MCF 10A (cell line): ENCODE data around the gene MMP19. TPM values are rescaled to one million over a fixed set of nuclear protein-coding genes. Genes with fewer than 3 reads are reported as not detected.

Experiments used
- BruUV-seq: library from RNA; stranded (reverse); fragments of 400-500 nt; replicated peaks from 2 replicates; lab custom pipeline; 2021; lab: Mats Ljungman, UMichigan
- CTCF ChIA-PET: fragments of 300-600 bp; sonication (Branson Sonifier 250); formaldehyde crosslinking; extraction: SDS; loops from one replicate; lab custom pipeline; 2021; ENCODE audit warnings: antibody characterized with exemption, inconsistent platforms; lab: Yijun Ruan, JAX
- POLR2A ChIA-PET: fragments of 300-600, 350-650 bp; sonication (Branson Sonifier 250); formaldehyde crosslinking; extraction: SDS; loops from one replicate; lab custom pipeline; 2020; ENCODE audit warnings: antibody characterized with exemption, inconsistent platforms; lab: Yijun Ruan, JAX
- DNase-seq: peaks from one replicate; pipeline ENCODE4 v3.0.0-alpha.2; 2018; ENCODE audit not compliant: unreplicated experiment
- H3K27ac Mint-ChIP-seq: one replicate; pipeline ENCODE4 v1.8.0; 2022; ENCODE audit warnings: mild to moderate bottlenecking, low read depth, mixed read lengths; ENCODE audit not compliant: unreplicated experiment
- H3K27me3 Mint-ChIP-seq: one replicate; pipeline ENCODE4 v1.8.0; 2022; ENCODE audit warnings: mixed read lengths; ENCODE audit not compliant: insufficient read depth, unreplicated experiment
- H3K36me3 Mint-ChIP-seq: one replicate; pipeline ENCODE4 v1.8.0; 2022; ENCODE audit warnings: mild to moderate bottlenecking, moderate library complexity, mixed read lengths; ENCODE audit not compliant: insufficient read depth, unreplicated experiment
- H3K4me1 Mint-ChIP-seq: one replicate; pipeline ENCODE4 v1.8.0; 2022; ENCODE audit warnings: mixed read lengths; ENCODE audit not compliant: insufficient read depth, unreplicated experiment
- H3K4me3 Mint-ChIP-seq: one replicate; pipeline ENCODE4 v1.8.0; 2022; ENCODE audit warnings: mild to moderate bottlenecking, moderate library complexity, mixed read lengths; ENCODE audit not compliant: unreplicated experiment
- H3K9me3 Mint-ChIP-seq: one replicate; pipeline ENCODE4 v1.8.0; 2022; ENCODE audit warnings: mixed read lengths; ENCODE audit not compliant: unreplicated experiment
- intact Hi-C: fragments of 100-400 bp; cut with micrococcal nuclease; formaldehyde crosslinking; loops from 2 replicates; pipeline ENCODE4 v1.14.1; 2022
- total RNA-seq: library from RNA; stranded (reverse); gene quantifications from 2 replicates; pipeline ENCODE4 v1.2.3, GENCODE V29; 2022
- TF ChIP-seq, protein P1 (sequence below): fragments of 200-600 bp; IDR thresholded peaks from one replicate; pipeline ENCODE4 v1.8.0; 2022; ENCODE audit warnings: antibody characterized with exemption, mild to moderate bottlenecking; ENCODE audit not compliant: unreplicated experiment

MMP19 gene
- total RNA-seq, 1 experiment from 2014 or later = 3.7 TPM

DNA sequence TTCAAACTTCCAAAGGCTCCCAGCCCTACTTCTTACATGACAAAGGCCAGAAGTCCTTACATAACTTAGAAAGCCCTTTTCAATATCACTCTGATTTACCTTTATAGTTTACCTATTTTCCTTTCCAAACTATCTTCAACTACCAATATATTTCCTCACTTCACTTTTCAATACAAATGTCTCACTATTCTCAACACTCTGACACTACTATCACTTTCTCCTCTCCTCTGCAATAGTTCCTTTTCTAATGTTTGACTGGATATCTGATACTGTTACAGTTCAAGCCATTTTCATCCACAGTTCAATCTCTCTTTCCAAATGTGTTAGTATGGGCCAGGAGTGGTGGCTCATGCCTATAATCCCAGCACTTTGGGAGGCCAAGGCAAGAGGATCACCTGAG is 28.5 kb downstream of the MMP19 start:
- Mint-ChIP-seq H3K27ac (no peak overlapping the region), H3K9me3 (no peaks in the 10 kb centered on the region), H3K27me3 (no peaks in the 10 kb centered on the region), H3K4me1 (peaks cover 26% of the 10 kb centered on the region), H3K4me3 (no peak overlapping the region), H3K36me3 (peaks cover 53% of the 10 kb centered on the region)
- ChIA-PET CTCF (interaction anchor here (0.5 to 1.4 kb wide), 3 partner anchors 11 to 1672 kb away, joined by 3 to 4 read pairs (median 3); no protein-coding TSS in a partner anchor), POLR2A (interaction anchor here (0.6 to 1.0 kb wide), 2 partner anchors 128 to 134 kb away, joined by 3 to 4 read pairs; no protein-coding TSS in a partner anchor)
- intact Hi-C loops = no loop called here
- BruUV-seq = no TSS peak
- DNase-seq = no peak
- TF ChIP-seq, protein P1, sequence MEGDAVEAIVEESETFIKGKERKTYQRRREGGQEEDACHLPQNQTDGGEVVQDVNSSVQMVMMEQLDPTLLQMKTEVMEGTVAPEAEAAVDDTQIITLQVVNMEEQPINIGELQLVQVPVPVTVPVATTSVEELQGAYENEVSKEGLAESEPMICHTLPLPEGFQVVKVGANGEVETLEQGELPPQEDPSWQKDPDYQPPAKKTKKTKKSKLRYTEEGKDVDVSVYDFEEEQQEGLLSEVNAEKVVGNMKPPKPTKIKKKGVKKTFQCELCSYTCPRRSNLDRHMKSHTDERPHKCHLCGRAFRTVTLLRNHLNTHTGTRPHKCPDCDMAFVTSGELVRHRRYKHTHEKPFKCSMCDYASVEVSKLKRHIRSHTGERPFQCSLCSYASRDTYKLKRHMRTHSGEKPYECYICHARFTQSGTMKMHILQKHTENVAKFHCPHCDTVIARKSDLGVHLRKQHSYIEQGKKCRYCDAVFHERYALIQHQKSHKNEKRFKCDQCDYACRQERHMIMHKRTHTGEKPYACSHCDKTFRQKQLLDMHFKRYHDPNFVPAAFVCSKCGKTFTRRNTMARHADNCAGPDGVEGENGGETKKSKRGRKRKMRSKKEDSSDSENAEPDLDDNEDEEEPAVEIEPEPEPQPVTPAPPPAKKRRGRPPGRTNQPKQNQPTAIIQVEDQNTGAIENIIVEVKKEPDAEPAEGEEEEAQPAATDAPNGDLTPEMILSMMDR = no peak

DNA sequence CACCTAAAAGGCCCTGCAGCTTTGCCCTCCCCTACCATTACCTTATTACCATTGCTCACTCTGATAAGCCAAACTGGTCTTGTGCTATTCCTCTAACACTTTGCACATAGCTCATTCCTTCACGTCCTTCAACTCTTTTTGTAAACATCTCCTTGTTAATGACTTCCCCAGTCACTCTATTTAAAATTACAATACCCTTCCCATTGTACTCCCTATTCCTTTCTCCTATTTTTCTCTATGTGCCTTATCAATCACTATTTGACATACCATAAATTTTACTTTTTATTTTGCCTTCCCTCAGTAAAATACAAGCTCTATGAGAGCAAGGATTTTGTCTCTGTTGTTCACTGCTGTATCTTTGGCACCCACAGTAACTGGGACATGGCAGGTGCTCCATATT is 30.6 kb downstream of the MMP19 start:
- H3K27ac Mint-ChIP-seq = no peak overlapping the region
- ChIA-PET CTCF (interaction anchor here (0.5 to 1.3 kb wide), 3 partner anchors 127 to 277 kb away, joined by 3 to 5 read pairs (median 4); no protein-coding TSS in a partner anchor), POLR2A (interaction anchor here (1.5 kb wide), 1 partner anchor 116 kb away, joined by 5 read pairs; the partner anchor contains the start of gene PYM1)
- peaks cover 73% of the 10 kb centered on the region for H3K36me3 Mint-ChIP-seq
- TF ChIP-seq, protein P1 = no peak
- H3K9me3 Mint-ChIP-seq = no peaks in the 10 kb centered on the region
- H3K4me3 Mint-ChIP-seq = no peak overlapping the region
- H3K27me3 Mint-ChIP-seq = no peaks in the 10 kb centered on the region
- intact Hi-C loops = no loop called here
- peaks cover 23% of the 10 kb centered on the region for H3K4me1 Mint-ChIP-seq
- no peak for DNase-seq
- BruUV-seq = no TSS peak

DNA sequence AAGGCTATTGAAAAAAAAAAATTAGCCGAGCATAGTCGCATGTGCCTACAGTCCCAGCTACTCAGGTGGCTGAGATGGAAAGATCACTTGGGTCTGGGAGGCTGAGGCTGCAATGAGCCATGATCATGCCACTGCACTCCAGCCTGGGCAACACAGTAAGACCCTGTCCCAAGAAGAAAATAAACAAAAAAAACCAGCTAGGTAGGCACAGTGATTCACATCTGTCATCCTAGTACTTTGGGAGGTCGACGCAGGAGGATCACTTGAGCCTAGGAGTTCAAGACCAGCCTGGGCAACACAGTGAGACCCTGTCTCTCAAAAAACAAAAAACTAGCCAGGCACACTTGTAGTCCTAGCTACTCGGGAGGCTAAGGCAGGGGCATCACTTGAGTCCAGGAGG is 33.5 kb downstream of the MMP19 start:
- H3K9me3 Mint-ChIP-seq = no peaks in the 10 kb centered on the region
- BruUV-seq = no TSS peak
- no peak overlapping the region for H3K27ac Mint-ChIP-seq
- no peak overlapping the region for H3K4me3 Mint-ChIP-seq
- peaks cover 75% of the 10 kb centered on the region for H3K36me3 Mint-ChIP-seq
- peaks cover 20% of the 10 kb centered on the region for H3K4me1 Mint-ChIP-seq
- TF ChIP-seq, protein P1 = no peak
- CTCF ChIA-PET = interaction anchor here (0.7 to 1.0 kb wide), 3 partner anchors 8 to 122 kb away, joined by 3 read pairs; partner anchors contain the start of genes DGKA and SARNP
- no peak for DNase-seq
- no peaks in the 10 kb centered on the region for H3K27me3 Mint-ChIP-seq
- intact Hi-C loops = no loop called here
- POLR2A ChIA-PET = no interaction called here

DNA sequence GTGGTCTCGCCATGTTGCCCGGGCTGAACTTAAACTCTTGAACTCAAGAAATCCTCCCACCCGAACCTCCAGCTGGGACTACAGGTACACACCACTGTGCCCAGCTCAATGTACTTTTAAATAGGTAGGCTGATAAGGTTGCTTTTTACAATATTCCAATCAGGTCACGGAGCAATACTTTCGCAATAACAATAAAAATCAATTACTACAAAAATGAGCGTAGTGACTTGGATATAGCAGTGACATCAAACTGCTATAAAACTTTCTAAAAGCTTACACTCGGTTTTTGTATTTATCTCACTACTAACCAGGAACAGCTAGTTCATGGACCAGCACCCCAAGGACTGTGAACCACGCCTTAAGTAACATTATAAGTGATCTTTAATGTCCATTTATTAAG is 35.8 kb downstream of the MMP19 start:
- H3K4me1 Mint-ChIP-seq = peaks cover 7% of the 10 kb centered on the region
- H3K4me3 Mint-ChIP-seq = no peak overlapping the region
- CTCF ChIA-PET = interaction anchor here (0.6 to 0.8 kb wide), 3 partner anchors 9 to 400 kb away, joined by 3 read pairs; no protein-coding TSS in a partner anchor
- H3K9me3 Mint-ChIP-seq = no peaks in the 10 kb centered on the region
- TF ChIP-seq, protein P1 = no peak
- no peak overlapping the region for H3K27ac Mint-ChIP-seq
- intact Hi-C loops = no loop called here
- DNase-seq = no peak
- BruUV-seq = no TSS peak
- POLR2A ChIA-PET = interaction anchor here (0.8 to 1.4 kb wide), 3 partner anchors 10 to 70 kb away, joined by 3 read pairs; partner anchors contain the start of gene ORMDL2
- peaks cover 74% of the 10 kb centered on the region for H3K36me3 Mint-ChIP-seq
- no peaks in the 10 kb centered on the region for H3K27me3 Mint-ChIP-seq
